Measurements from ENCODE around the gene TMA7. TPM values are rescaled to one million over a fixed set of nuclear protein-coding genes. Genes with fewer than 3 reads are reported as not detected.

TMA7 gene
- total and polyA plus RNA-seq, 7 donors: 146 to 762 (median 352) TPM

- peaks cover 9 to 36% (median 16%) of the 10 kb centered on the region in 4 donors for H3K36me3 ChIP-seq
- H3K4me3 ChIP-seq: peak overlapping the region; percentile 40 to 55 (median 50)
- peaks cover 0 to 64% (median 61%) of the 10 kb centered on the region in 4 donors for H3K4me1 ChIP-seq
- WGBS, 2 donors: 18 to 21% methylated on average over 19 of the region's 19 CpGs
- no peaks in the 10 kb centered on the region for H3K9me3 ChIP-seq
- peak overlapping the region; percentile 99 to 100 (median 99) for H3K27ac ChIP-seq
- H3K27me3 ChIP-seq: no peaks in the 10 kb centered on the region
- TF ChIP-seq EP300 (IDR thresholded peaks at IDR 0.05) (no peak), POLR2AphosphoS5 (IDR thresholded peaks at IDR 0.05) (no peak), POLR2A (IDR thresholded peaks at IDR 0.05) (no peak), CTCF (IDR thresholded peaks at IDR 0.05) (no peak)
- intact Hi-C loops (cut with DNase I): loop anchor here (2.0 kb wide), 1 partner anchor 36 kb away; no protein-coding TSS in a partner anchor
- DNase-seq: peak; percentile 74
Observed at GRCh38 chr3:48466386-48467109, 26.5 kb downstream of the TMA7 start.

GRCh38 chr3:48467110-48467454, 27.0 kb downstream of the TMA7 start:
- Histone ChIP-seq H3K9me3 (no peaks in the 10 kb centered on the region), H3K36me3 (peaks cover 9 to 36% (median 16%) of the 10 kb centered on the region in 4 donors), H3K27ac (peak overlapping the region; percentile 99 to 100 (median 99)), H3K27me3 (no peaks in the 10 kb centered on the region), H3K4me3 (peak overlapping the region; percentile 40 to 55 (median 50)), H3K4me1 (peaks cover 0 to 69% (median 67%) of the 10 kb centered on the region in 4 donors)
- intact Hi-C loops (cut with DNase I): loop anchor here (2.0 kb wide), 1 partner anchor 36 kb away; no protein-coding TSS in a partner anchor
- 73 to 76% methylated on average over 9 of the region's 9 CpGs for WGBS, 2 donors
- peak; percentile 60 for DNase-seq
- TF ChIP-seq CTCF (IDR thresholded peaks at IDR 0.05): no peak
- TF ChIP-seq EP300 (IDR thresholded peaks at IDR 0.05): no peak
- TF ChIP-seq POLR2AphosphoS5 (IDR thresholded peaks at IDR 0.05): no peak
- TF ChIP-seq POLR2A (IDR thresholded peaks at IDR 0.05): no peak

- no peak for TF ChIP-seq POLR2A (IDR thresholded peaks at IDR 0.05)
- TF ChIP-seq EP300 (IDR thresholded peaks at IDR 0.05): no peak
- no peak for TF ChIP-seq POLR2AphosphoS5 (IDR thresholded peaks at IDR 0.05)
- no peak for TF ChIP-seq CTCF (IDR thresholded peaks at IDR 0.05)
- Histone ChIP-seq H3K27me3 (no peaks in the 10 kb centered on the region), H3K4me1 (peaks cover 0 to 73% (median 71%) of the 10 kb centered on the region in 4 donors), H3K36me3 (peaks cover 9 to 36% (median 16%) of the 10 kb centered on the region in 4 donors), H3K9me3 (no peaks in the 10 kb centered on the region), H3K27ac (peak overlapping the region; percentile 99 to 100 (median 99)), H3K4me3 (peak overlapping the region in 2 of 4 donors; percentile 52 to 55)
- WGBS, 2 donors: 61 to 74% methylated on average over 7 of the region's 7 CpGs
- intact Hi-C loops (cut with DNase I): loop anchor here (2.0 kb wide), 1 partner anchor 35 kb away; no protein-coding TSS in a partner anchor
- no peak for DNase-seq
Observed at GRCh38 chr3:48467473-48468267, 27.6 kb downstream of the TMA7 start.

GRCh38 chr3:48468329-48468731, 28.3 kb downstream of the TMA7 start:
- peaks cover 9 to 36% (median 16%) of the 10 kb centered on the region in 4 donors for H3K36me3 ChIP-seq
- no peak for DNase-seq
- H3K27ac ChIP-seq: peak overlapping the region; percentile 99 to 100 (median 99)
- no peaks in the 10 kb centered on the region for H3K9me3 ChIP-seq
- intact Hi-C loops (cut with DNase I): no loop called here
- no peaks in the 10 kb centered on the region for H3K27me3 ChIP-seq
- TF ChIP-seq EP300 (IDR thresholded peaks at IDR 0.05) (no peak), CTCF (IDR thresholded peaks at IDR 0.05) (no peak), POLR2A (IDR thresholded peaks at IDR 0.05) (no peak)
- WGBS, 2 donors: 41 to 71% methylated on average over 8 of the region's 8 CpGs
- no peak overlapping the region for H3K4me3 ChIP-seq
- peaks cover 0 to 76% (median 73%) of the 10 kb centered on the region in 4 donors for H3K4me1 ChIP-seq

All from sigmoid colon (tissue), 7 donors.